Measurements from ENCODE around the gene KDM3B. TPM values are rescaled to one million over a fixed set of nuclear protein-coding genes. Genes with fewer than 3 reads are reported as not detected.
A peak's percentile ranks its signal among the peaks of the same experiment; 100 is the strongest.
"Not testable (repeated sequence)": the region's sequence is repeated elsewhere in the genome, so short reads cannot be mapped to it uniquely, and the experiment has no call there.

The KDM3B gene, protein sequence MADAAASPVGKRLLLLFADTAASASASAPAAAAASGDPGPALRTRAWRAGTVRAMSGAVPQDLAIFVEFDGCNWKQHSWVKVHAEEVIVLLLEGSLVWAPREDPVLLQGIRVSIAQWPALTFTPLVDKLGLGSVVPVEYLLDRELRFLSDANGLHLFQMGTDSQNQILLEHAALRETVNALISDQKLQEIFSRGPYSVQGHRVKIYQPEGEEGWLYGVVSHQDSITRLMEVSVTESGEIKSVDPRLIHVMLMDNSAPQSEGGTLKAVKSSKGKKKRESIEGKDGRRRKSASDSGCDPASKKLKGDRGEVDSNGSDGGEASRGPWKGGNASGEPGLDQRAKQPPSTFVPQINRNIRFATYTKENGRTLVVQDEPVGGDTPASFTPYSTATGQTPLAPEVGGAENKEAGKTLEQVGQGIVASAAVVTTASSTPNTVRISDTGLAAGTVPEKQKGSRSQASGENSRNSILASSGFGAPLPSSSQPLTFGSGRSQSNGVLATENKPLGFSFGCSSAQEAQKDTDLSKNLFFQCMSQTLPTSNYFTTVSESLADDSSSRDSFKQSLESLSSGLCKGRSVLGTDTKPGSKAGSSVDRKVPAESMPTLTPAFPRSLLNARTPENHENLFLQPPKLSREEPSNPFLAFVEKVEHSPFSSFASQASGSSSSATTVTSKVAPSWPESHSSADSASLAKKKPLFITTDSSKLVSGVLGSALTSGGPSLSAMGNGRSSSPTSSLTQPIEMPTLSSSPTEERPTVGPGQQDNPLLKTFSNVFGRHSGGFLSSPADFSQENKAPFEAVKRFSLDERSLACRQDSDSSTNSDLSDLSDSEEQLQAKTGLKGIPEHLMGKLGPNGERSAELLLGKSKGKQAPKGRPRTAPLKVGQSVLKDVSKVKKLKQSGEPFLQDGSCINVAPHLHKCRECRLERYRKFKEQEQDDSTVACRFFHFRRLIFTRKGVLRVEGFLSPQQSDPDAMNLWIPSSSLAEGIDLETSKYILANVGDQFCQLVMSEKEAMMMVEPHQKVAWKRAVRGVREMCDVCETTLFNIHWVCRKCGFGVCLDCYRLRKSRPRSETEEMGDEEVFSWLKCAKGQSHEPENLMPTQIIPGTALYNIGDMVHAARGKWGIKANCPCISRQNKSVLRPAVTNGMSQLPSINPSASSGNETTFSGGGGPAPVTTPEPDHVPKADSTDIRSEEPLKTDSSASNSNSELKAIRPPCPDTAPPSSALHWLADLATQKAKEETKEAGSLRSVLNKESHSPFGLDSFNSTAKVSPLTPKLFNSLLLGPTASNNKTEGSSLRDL (N-terminal part only)
- total RNA-seq, result 10 to 100 TPM; 33.4 to 36.2 TPM

DNA sequence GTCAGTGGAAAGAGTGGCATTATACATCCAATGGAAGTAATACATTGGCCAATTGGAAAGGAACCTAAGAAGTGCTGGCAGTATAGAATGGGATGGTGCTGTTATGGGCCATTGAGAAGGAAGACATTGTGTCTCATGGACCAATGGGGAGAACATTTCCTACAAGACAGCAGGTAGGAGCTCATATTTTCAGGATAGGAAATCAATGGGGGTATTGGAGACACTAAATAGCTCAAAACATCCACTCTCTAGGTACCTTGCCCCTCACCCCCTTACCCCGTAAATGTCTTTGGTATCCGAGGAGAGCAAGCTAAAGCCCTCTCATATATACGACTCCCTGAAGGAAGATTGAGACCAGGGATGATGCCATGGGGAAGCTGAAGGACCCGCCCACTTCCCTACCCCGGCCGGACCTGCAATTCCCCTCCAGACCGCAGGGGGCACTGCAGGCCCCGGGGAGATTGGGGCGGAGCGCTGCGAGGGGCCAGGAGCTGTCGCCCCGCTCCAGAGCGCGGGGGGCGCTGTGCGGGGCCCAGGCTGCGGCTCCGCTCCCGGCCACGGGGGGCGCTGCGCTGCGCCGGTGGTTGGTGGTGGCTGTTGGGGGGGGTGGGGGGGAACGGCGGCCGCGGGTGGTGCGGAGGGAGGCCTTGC is at the start of gene KDM3B:
Gene KDM3B, plus strand, starts transcription at position 615 of the 651 bp plus-strand sequence. CDS start 111 bp downstream, outside the sequence.
- Mint-ChIP-seq H3K36me3 (ENCODE audit: low read depth) (peaks cover 13% of the 10 kb centered on the region), H3K27me3 (ENCODE audit: low read depth) (no peaks in the 10 kb centered on the region), H3K4me1 (ENCODE audit: low read depth) (peaks cover 37% of the 10 kb centered on the region), H3K9me3 (peaks cover 7% of the 10 kb centered on the region), H3K27ac (peak within 1 kb of the TSS; percentile 94), H3K4me3 (peak within 1 kb of the TSS; percentile 96)
- intact Hi-C loops (cut with micrococcal nuclease), result loop anchor here (1.0 kb wide), 5 partner anchors 14 to 599 kb away; partner anchors contain the start of genes CDC23, CDC25C, ETF1 and FAM53C
- DNase-seq, result peak; percentile 91
- CTCF ChIA-PET, result interaction anchor here (0.5 to 6.4 kb wide), 52 partner anchors 8 to 400 kb away, joined by 3 to 176 read pairs (median 4); partner anchors contain the start of genes BRD8, CDC23, CDC25C and EGR1

DNA sequence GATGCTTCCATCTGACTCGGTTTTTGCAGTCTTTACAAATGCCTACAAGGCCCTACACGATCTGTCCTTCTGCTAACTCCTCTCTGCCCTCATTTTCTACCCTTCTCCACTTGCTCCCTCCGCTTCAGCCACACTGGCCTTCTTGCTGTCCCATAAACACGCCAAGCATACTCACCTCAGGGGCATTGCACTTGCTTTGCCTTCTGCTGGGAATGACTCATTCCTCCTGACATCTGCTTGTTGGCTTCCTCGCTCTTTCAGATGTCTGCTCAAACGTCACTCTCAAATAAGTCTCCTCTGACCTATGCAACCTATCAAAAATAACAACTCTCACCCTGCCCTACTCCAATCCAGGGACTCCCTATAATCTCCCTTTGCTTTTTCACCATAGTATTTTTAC is 49.1 kb upstream of the KDM3B start:
- intact Hi-C loops (cut with micrococcal nuclease), result no loop called here
- no peaks in the 10 kb centered on the region for H3K36me3 Mint-ChIP-seq (ENCODE audit: low read depth)
- no peaks in the 10 kb centered on the region for H3K27me3 Mint-ChIP-seq (ENCODE audit: low read depth)
- CTCF ChIA-PET, result no interaction called here
- no peak overlapping the region for H3K27ac Mint-ChIP-seq
- H3K9me3 Mint-ChIP-seq, result no peaks in the 10 kb centered on the region
- H3K4me3 Mint-ChIP-seq, result no peak overlapping the region
- DNase-seq, result no peak
- H3K4me1 Mint-ChIP-seq (ENCODE audit: low read depth), result no peaks in the 10 kb centered on the region

DNA sequence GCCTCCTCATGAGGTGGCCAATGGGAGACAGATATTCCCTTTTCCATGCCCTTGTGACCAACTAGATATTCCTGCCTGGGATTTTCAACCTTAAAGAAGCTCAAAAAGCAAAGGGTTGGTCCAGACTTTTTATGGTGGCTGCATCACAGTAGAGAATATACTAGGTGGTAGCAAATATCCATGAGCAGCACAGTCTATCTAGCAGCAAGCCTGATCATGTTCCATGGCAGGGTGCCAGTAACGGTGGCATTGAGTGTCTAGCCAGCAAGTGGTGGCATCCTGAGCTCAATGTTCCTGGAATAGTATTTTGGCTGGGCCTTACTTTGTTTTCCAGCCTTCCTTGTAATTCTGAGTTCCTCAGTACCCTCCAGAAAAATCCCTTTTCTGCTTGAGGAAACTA is 46.7 kb upstream of the KDM3B start:
- peak; percentile 12 for DNase-seq
- intact Hi-C loops (cut with micrococcal nuclease), result no loop called here
- H3K4me1 Mint-ChIP-seq (ENCODE audit: low read depth), result no peaks in the 10 kb centered on the region
- no peak overlapping the region for H3K4me3 Mint-ChIP-seq
- no peaks in the 10 kb centered on the region for H3K9me3 Mint-ChIP-seq
- no peaks in the 10 kb centered on the region for H3K36me3 Mint-ChIP-seq (ENCODE audit: low read depth)
- CTCF ChIA-PET, result no interaction called here
- no peaks in the 10 kb centered on the region for H3K27me3 Mint-ChIP-seq (ENCODE audit: low read depth)
- H3K27ac Mint-ChIP-seq, result no peak overlapping the region

DNA sequence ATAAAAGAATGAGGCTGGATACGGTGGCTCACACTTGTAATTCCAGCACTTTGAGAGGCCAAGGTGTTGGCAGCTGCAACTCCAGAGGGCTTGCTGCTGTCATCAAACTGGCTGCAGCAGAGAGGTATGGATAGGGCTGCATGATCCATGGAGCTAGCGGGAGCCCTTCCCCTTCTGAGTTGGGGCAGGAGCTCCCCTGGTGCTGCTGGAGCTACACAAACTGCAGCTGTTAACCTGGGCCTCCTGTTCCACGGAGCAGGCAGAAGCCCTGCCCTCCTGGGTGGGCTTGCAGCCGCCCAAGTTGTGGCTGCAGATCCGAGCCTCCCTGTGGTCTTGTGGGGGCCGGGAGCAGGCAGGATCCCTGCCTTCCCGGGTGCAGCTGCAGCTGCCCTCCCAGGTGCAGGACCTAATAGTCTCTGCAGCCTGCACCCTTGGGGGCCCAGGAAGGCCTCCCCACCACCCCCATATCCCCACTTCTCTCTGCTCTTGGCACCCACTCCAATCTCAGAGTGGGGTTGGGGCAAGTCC is 36.7 kb upstream of the KDM3B start:
- H3K4me3 Mint-ChIP-seq, result no peak overlapping the region
- peaks cover 1% of the 10 kb centered on the region for H3K27me3 Mint-ChIP-seq (ENCODE audit: low read depth)
- H3K4me1 Mint-ChIP-seq (ENCODE audit: low read depth), result no peaks in the 10 kb centered on the region
- DNase-seq, result no peak
- no peak overlapping the region for H3K27ac Mint-ChIP-seq
- CTCF ChIA-PET, result interaction anchor here (0.5 kb wide), 1 partner anchor 122 kb away, joined by 3 read pairs; no protein-coding TSS in a partner anchor
- H3K36me3 Mint-ChIP-seq (ENCODE audit: low read depth), result peaks cover 3% of the 10 kb centered on the region
- intact Hi-C loops (cut with micrococcal nuclease), result no loop called here
- no peaks in the 10 kb centered on the region for H3K9me3 Mint-ChIP-seq

DNA sequence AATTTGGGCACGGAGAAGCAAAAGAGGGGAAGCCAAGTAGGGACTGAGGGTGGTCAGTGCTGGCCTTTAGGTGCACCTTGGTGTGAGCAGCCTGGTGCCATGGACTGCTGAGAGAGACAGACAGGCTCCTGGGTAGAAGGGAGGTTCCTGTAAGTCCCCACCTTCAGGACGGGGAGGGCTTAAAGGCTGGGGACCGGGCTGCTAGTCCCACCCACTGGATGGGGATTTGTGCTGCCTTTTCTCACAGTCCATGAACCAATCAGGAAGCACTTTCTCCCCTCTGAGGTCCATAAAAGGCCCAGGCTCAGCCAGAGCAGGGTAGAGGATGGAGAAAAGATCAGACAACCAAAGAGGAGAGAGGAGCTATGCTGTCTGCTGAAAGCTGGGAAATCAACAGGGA is 36.1 kb upstream of the KDM3B start:
- Mint-ChIP-seq H3K9me3 (no peaks in the 10 kb centered on the region), H3K4me3 (no peak overlapping the region), H3K27me3 (ENCODE audit: low read depth) (no peaks in the 10 kb centered on the region), H3K27ac (no peak overlapping the region), H3K36me3 (ENCODE audit: low read depth) (peaks cover 3% of the 10 kb centered on the region), H3K4me1 (ENCODE audit: low read depth) (no peaks in the 10 kb centered on the region)
- CTCF ChIA-PET, result interaction anchor here (0.5 kb wide), 1 partner anchor 122 kb away, joined by 3 read pairs; no protein-coding TSS in a partner anchor
- intact Hi-C loops (cut with micrococcal nuclease), result no loop called here
- no peak for DNase-seq

DNA sequence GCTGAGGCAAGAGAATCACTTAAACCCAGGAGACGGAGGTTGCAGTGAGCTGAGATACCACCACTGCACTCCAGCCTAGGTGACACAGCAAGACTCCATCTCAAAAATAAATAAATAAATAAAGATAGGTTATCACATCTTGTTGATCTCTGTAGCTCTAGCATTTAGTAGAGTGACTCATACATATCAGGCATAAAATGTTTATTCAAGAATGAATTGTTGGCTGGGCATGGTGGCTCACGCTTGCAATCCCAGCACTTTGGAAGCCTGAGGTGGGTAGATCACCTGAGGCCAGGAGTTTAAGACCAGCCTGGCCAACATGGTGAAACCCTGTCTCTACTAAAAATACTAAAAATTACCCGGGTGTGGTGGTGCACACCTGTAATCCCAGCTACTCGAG is 34.3 kb upstream of the KDM3B start:
- H3K36me3 Mint-ChIP-seq (ENCODE audit: low read depth); H3K4me3 Mint-ChIP-seq; H3K27ac Mint-ChIP-seq; H3K27me3 Mint-ChIP-seq (ENCODE audit: low read depth); H3K4me1 Mint-ChIP-seq (ENCODE audit: low read depth); DNase-seq; H3K9me3 Mint-ChIP-seq; intact Hi-C loops (cut with micrococcal nuclease): not testable (repeated sequence)
- CTCF ChIA-PET, result interaction anchor here (0.6 to 0.8 kb wide), 2 partner anchors 34 to 214 kb away, joined by 3 to 4 read pairs; partner anchors contain the start of gene KDM3B

DNA sequence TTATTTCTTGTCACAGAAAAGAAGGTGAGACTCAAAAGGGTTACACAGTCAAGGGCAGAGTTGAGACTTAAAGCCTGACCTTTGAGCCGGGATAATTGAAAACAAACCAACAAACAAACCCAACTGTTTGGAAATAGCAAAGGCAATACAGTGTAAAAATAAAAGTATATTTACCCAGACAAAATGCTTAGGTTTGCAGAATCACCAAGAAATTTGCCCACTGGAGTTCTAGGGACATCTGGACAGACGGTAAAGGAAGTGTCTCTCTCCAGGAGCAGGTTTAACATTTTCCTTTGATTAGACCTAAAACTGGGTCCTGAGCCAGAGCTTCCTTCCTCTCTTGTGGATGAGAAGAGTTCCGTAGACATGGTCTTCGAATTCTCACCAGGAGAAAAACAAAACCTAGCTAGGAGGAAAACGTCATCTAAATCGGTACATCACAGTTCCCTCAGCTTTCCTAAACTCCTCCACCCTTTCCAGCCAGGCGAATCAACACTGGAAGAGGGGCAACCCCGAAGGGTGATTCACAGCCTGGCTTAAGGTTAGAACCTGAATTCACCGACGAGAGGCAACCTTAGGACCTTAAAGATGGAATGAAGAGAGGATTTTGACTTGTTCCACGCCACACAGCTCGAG is 21.6 kb upstream of the KDM3B start:
- H3K9me3 Mint-ChIP-seq, result no peaks in the 10 kb centered on the region
- peak overlapping the region; percentile 81 for H3K4me3 Mint-ChIP-seq
- CTCF ChIA-PET, result interaction anchor here (0.6 to 5.4 kb wide), 5 partner anchors 8 to 108 kb away, joined by 3 to 90 read pairs (median 3); partner anchors contain the start of gene KDM3B
- no peak for DNase-seq
- H3K36me3 Mint-ChIP-seq (ENCODE audit: low read depth), result no peaks in the 10 kb centered on the region
- intact Hi-C loops (cut with micrococcal nuclease), result loop anchor here (1.0 to 10.0 kb wide), 8 partner anchors 21 to 964 kb away; partner anchors contain the start of genes BRD8, CDC23, EGR1 and FAM13B
- peak overlapping the region; percentile 83 for H3K27ac Mint-ChIP-seq
- H3K4me1 Mint-ChIP-seq (ENCODE audit: low read depth), result peaks cover 8% of the 10 kb centered on the region
- H3K27me3 Mint-ChIP-seq (ENCODE audit: low read depth), result no peaks in the 10 kb centered on the region

DNA sequence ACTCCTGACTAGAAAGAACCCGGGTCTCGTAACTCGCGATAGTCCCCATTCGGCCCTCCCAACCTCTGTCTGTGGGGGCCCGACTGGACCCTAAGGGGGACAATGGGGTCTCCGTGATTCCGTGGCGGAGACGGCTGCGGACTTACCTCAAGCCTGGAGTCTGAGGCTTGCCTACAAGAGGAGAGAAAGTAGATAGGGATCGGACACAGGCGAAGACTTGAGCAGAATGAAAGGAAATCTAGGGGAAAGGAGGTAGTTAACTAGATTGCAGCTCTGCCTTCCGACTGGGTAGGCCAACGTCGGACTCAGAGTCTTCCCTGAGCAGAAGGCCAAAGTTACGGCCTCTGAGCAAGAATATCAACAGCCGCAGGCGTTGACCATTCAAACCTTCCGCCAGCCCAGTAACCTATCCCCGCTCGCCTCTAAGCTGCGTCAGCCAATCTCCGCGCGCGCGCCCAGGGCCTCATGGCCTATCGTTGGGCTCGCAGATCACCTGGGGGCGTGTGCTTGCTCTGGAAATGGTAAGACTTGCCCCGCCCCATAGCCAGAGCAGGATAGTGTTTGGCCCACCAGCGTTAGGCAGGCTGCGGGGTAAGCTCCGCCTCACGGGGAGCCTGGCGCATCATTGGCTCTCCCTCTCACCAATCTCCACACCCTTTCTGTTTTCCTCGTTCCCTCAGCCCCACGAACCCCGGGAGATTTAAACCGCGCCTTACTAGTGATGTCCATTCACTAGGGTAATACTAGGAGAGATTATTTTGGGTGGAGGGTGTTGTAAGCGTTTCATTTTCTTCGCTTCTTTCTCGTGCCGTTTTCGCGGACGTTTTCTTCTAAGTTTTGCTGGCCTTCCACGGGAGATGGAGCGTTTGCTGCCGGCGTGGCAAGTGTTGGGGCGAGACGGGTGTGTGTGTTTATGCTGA is 20.8 kb upstream of the KDM3B start, which contains the start of gene CDC25C:
Gene CDC25C, minus strand, starts transcription at position 356 of the 920 bp plus-strand sequence. CDS start 624 bp downstream, outside the sequence.
- CTCF ChIA-PET, result interaction anchor here (0.9 to 5.4 kb wide), 5 partner anchors 8 to 155 kb away, joined by 3 to 90 read pairs (median 4); partner anchors contain the start of gene KDM3B
- H3K27ac Mint-ChIP-seq, result peak within 1 kb of the TSS; percentile 83

DNA sequence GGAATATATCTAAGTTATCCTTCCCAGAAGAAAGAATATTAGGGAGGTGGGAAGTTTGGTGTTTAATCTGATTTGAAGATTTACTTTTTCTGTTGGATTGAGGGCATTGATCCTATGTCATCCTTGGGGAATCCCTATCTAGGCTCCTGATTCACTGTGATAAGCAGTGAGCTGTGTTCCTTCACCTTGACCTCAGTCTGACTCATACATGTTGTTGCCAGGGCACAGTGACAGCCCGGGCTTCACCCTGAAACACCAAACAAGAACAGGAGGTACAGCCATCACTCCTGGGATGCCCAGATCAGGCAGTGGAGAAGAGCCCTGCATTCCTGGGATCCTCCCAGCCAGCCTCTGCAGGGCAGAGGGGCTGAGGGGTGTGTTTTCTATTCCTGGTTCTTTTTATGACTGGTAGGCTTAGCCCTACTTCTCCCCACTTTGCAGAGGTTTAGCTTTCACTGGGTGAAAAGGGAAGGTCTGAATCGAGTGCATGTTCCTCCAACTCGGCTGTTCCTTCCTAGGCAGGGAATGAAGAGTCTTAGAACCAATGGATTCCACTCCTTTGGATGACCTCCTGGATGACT is 17.5 kb upstream of the KDM3B start:
- intact Hi-C loops (cut with micrococcal nuclease), result loop anchor here (5.0 to 10.0 kb wide), 3 partner anchors 72 to 960 kb away; partner anchors contain the start of genes FAM13B and MATR3
- peak; percentile 21 for DNase-seq
- Mint-ChIP-seq H3K4me1 (ENCODE audit: low read depth) (peaks cover 24% of the 10 kb centered on the region), H3K36me3 (ENCODE audit: low read depth) (no peaks in the 10 kb centered on the region), H3K9me3 (no peaks in the 10 kb centered on the region), H3K4me3 (no peak overlapping the region), H3K27me3 (ENCODE audit: low read depth) (no peaks in the 10 kb centered on the region), H3K27ac (no peak overlapping the region)
- CTCF ChIA-PET, result interaction anchor here (5.4 kb wide), 1 partner anchor 18 kb away, joined by 90 read pairs; the partner anchor contains the start of gene KDM3B

More for the DNA sequence above, 20.8 kb upstream of the KDM3B start, which contains the start of gene CDC25C:
- Mint-ChIP-seq H3K4me3 (peak within 1 kb of the TSS; percentile 81), H3K9me3 (no peaks in the 10 kb centered on the region), H3K36me3 (ENCODE audit: low read depth) (no peaks in the 10 kb centered on the region), H3K4me1 (ENCODE audit: low read depth) (peaks cover 9% of the 10 kb centered on the region), H3K27me3 (ENCODE audit: low read depth) (no peaks in the 10 kb centered on the region)
- peak; percentile 99 for DNase-seq
- intact Hi-C loops (cut with micrococcal nuclease), result loop anchor here (1.0 to 10.0 kb wide), 9 partner anchors 21 to 963 kb away; partner anchors contain the start of genes BRD8, CDC23, EGR1 and FAM13B
